Uterus (tissue), 2 donors: ENCODE data around the gene MINK1.

ENCODE experiments used
- POLR2A ChIP-seq, 2 donors: fragments of 450-650 bp; IDR thresholded peaks; one replicate each; pipeline ENCODE4 v1.6.1; 2016; ENCODE audit warnings: antibody characterized with exemption in 2 of 2, mild to moderate bottlenecking in 1 of 2, moderate library complexity in 1 of 2
- TF ChIP-seq, protein P1 (sequence below), 4 experiments: fragments of 200-600 bp in 2 of 4; fragments of 450-650 bp in 2 of 4; sonication (generic) in 2 of 4; IDR thresholded peaks; one replicate each; pipeline ENCODE4 v1.5.1; 2016 to 2019; ENCODE audit warnings: antibody characterized with exemption in 4 of 4, mild to moderate bottlenecking in 2 of 4, moderate library complexity in 1 of 4

DNA sequence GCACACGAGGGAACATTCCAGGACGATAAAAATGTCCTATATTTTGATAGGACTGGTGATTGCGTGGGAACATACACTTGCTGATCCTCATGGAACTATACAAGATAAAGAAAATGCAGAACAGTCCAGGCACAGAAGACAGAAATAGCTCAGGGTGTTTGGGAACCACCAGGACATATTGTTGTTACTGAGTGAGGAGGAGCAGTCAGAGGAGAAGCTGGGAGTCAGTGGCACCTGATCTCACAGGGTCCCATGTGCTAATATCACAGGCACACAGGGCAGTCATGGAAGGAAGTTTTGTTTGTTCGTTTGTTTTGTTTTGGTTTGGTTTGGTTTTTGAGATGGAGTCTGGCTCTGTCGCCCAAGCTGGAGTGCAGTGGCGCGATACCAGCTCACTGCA, 20.4 kb upstream of the MINK1 start:
- TF ChIP-seq, protein P1, sequence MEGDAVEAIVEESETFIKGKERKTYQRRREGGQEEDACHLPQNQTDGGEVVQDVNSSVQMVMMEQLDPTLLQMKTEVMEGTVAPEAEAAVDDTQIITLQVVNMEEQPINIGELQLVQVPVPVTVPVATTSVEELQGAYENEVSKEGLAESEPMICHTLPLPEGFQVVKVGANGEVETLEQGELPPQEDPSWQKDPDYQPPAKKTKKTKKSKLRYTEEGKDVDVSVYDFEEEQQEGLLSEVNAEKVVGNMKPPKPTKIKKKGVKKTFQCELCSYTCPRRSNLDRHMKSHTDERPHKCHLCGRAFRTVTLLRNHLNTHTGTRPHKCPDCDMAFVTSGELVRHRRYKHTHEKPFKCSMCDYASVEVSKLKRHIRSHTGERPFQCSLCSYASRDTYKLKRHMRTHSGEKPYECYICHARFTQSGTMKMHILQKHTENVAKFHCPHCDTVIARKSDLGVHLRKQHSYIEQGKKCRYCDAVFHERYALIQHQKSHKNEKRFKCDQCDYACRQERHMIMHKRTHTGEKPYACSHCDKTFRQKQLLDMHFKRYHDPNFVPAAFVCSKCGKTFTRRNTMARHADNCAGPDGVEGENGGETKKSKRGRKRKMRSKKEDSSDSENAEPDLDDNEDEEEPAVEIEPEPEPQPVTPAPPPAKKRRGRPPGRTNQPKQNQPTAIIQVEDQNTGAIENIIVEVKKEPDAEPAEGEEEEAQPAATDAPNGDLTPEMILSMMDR (IDR thresholded peaks at IDR 0.05) = no peak
- no peak for TF ChIP-seq POLR2A (IDR thresholded peaks at IDR 0.05)
